GM12874 (cell line): Measurements from ENCODE around the gene FAM200C.

ENCODE experiments used
- TF ChIP-seq, protein P1 (sequence below): IDR thresholded peaks from 2 replicates; pipeline ENCODE4 v1.5.1; 2011; ENCODE audit warnings: low read depth, mild to moderate bottlenecking, control low read depth, low read length, moderate library complexity; ENCODE audit not compliant: insufficient read depth

Gene FAM200C

DNA sequence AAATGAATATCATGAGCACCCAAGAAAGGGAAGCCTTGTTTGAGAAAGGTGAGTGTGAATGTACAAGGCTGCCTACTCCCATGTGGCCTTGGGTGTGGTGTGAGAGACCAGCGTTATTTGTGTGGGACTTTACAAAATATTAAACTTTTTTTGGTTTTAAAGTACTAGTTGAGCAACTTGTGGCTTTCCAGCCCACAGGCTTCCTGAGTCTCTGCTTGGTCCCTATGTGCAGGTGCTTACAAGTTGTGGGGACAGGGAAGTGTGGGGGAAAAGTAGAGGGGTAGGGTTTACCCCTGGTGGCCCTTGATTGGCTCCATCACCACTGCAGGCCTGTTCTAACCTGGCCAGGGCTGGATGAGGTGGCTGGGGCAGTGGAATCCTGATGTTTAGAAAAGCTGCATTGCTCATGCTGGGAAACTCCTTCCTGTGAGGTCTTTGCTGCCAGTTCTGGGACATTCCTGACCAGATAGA lies 41.5 kb upstream of the FAM200C start:
- TF ChIP-seq, protein P1, sequence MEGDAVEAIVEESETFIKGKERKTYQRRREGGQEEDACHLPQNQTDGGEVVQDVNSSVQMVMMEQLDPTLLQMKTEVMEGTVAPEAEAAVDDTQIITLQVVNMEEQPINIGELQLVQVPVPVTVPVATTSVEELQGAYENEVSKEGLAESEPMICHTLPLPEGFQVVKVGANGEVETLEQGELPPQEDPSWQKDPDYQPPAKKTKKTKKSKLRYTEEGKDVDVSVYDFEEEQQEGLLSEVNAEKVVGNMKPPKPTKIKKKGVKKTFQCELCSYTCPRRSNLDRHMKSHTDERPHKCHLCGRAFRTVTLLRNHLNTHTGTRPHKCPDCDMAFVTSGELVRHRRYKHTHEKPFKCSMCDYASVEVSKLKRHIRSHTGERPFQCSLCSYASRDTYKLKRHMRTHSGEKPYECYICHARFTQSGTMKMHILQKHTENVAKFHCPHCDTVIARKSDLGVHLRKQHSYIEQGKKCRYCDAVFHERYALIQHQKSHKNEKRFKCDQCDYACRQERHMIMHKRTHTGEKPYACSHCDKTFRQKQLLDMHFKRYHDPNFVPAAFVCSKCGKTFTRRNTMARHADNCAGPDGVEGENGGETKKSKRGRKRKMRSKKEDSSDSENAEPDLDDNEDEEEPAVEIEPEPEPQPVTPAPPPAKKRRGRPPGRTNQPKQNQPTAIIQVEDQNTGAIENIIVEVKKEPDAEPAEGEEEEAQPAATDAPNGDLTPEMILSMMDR, result no peak

GRCh38 chr5:160439205-160439600 lies 39.3 kb upstream of the FAM200C start:
- TF ChIP-seq, protein P1, result peak; percentile 82

- TF ChIP-seq, protein P1, result peak; percentile 77
Observed at GRCh38 chr5:160438316-160439204, 38.7 kb upstream of the FAM200C start.

DNA sequence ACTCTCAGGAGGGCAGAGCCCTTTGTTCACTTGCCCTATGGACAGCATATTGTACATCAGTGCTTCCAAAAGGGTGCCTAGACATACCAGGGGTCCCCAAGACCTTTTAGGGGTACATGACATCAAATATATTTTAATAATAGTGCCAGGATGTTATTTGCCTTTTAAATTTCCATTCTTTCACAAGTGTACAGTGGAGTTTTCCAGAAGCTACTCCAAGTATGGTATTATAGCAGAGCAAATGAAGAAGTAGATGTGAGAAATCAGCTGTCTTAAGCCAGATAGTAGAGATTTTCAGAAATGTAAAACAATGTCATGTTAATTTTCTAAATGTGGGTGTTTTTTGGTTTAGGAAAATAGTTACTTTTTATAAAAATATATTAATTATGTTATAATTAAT lies 37.4 kb upstream of the FAM200C start:
- TF ChIP-seq, protein P1, result no peak

GRCh38 chr5:160436017-160436416 lies 36.2 kb upstream of the FAM200C start:
- TF ChIP-seq, protein P1, result no peak

- TF ChIP-seq, protein P1, result no peak
Observed at GRCh38 chr5:160435532-160435931, 35.7 kb upstream of the FAM200C start.

GRCh38 chr5:160434022-160434531 lies 34.2 kb upstream of the FAM200C start:
- TF ChIP-seq, protein P1, result no peak
